C4-2B (cell line): Measurements from ENCODE around the gene ZFAND2B.

Experiments
- CTCF ChIP-seq: fragments of 450-650 bp; conservative IDR thresholded peaks from 2 replicates; pipeline ENCODE4 v1.5.1; 2017; ENCODE audit warnings: mild to moderate bottlenecking
- ZFX ChIP-seq: fragments of 450-650 bp; IDR thresholded peaks from 2 replicates; pipeline ENCODE4 v1.6.1; 2017

GRCh38 chr2:219207884-219208740 is 1.5 kb downstream of the ZFAND2B start:
- TF ChIP-seq CTCF = no peak
- TF ChIP-seq ZFX = no peak
